ENCODE data around the gene ERP27. TPM values are rescaled to one million over a fixed set of nuclear protein-coding genes. Genes with fewer than 3 reads are reported as not detected.

Gene ERP27
- total RNA-seq, 1 donor from 2014 or later, result 5.4 TPM

DNA sequence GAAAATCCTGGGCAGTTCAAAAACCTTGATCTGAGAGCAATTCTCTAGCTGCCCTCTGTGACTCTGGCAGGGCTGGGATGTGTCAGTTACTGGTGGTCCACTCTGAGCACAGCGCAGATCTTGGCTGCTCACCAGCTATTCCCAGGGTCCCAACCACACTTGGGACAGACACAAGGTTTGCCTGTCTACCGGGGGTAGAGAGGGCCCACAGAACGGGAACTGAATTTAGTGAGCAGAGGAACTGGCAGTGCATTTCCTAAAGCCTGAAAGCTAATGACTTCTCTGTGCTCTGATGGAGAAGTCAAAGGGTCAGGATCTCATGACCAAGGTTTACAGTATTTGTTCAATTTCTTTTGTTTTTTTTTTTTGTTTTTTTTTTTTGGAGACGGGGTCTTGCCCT lies 37.1 kb upstream of the ERP27 start:
- Mint-ChIP-seq H3K4me1 (peaks cover 16% of the 10 kb centered on the region), H3K4me3 (no peak overlapping the region), H3K27me3 (no peaks in the 10 kb centered on the region), H3K27ac (no peak overlapping the region), H3K36me3 (ENCODE audit: low read depth) (no peaks in the 10 kb centered on the region), H3K9me3 (no peaks in the 10 kb centered on the region)
- intact Hi-C loops (cut with micrococcal nuclease), result no loop called here
- DNase-seq, result no peak
- ChIA-PET CTCF (no interaction called here), POLR2A (no interaction called here)
- no peak for TF ChIP-seq CTCF (IDR thresholded peaks at IDR 0.05)
- ATAC-seq (ENCODE audit: low read depth), result no peak

- POLR2A ChIA-PET, result no interaction called here
- Mint-ChIP-seq H3K4me1 (peaks cover 10% of the 10 kb centered on the region), H3K27me3 (no peaks in the 10 kb centered on the region)
Observed at GRCh38 chr12:14974633-14975032, 36.3 kb upstream of the ERP27 start.

DNA sequence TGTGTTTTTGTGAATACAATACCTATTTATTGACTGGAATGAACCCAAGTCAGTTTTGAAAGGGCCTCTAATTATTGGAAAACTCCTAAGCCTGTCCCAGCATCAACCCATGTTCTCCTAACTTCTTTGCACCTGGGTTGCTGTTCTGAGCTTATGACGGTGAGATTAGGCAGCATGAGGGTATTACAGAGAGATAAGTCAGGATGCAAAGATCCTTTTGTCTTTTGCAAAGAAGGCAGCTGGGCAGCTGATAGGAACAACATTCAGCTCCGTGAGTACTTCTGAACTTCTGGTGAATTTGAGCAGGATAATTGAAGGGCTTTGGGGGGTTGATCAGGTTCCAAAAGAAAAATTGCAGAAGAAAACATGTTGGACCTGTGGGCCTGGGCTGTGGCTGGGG lies 34.5 kb upstream of the ERP27 start, which contains the start of gene PDE6H:
Gene PDE6H, plus strand, starts transcription at position 227 of the 400 bp plus-strand sequence. CDS start 4,971 bp downstream, outside the sequence.
- DNase-seq (no peak), ATAC-seq (ENCODE audit: low read depth) (no peak)
- Mint-ChIP-seq H3K27me3 (no peaks in the 10 kb centered on the region), H3K4me1 (peaks cover 2% of the 10 kb centered on the region), H3K4me3 (no peak within 1 kb of the TSS), H3K9me3 (no peaks in the 10 kb centered on the region), H3K36me3 (ENCODE audit: low read depth) (no peaks in the 10 kb centered on the region), H3K27ac (no peak within 1 kb of the TSS)
- ChIA-PET CTCF (no interaction called here), POLR2A (no interaction called here)
- intact Hi-C loops (cut with micrococcal nuclease), result no loop called here
- no peak for TF ChIP-seq CTCF (IDR thresholded peaks at IDR 0.05)

More at GRCh38 chr12:14974633-14975032, 36.3 kb upstream of the ERP27 start:
- H3K9me3 Mint-ChIP-seq, result no peaks in the 10 kb centered on the region
- no peak for TF ChIP-seq CTCF (IDR thresholded peaks at IDR 0.05)
- DNase-seq (no peak), ATAC-seq (ENCODE audit: low read depth) (no peak)
- H3K36me3 Mint-ChIP-seq (ENCODE audit: low read depth), result no peaks in the 10 kb centered on the region
- H3K27ac Mint-ChIP-seq, result no peak overlapping the region
- no peak overlapping the region for H3K4me3 Mint-ChIP-seq
- CTCF ChIA-PET, result no interaction called here
- intact Hi-C loops (cut with micrococcal nuclease), result no loop called here

GRCh38 chr12:14970473-14970872 lies 32.1 kb upstream of the ERP27 start:
- POLR2A ChIA-PET, result no interaction called here
- Mint-ChIP-seq H3K27ac (no peak overlapping the region), H3K4me1 (peaks cover 6% of the 10 kb centered on the region)

DNA sequence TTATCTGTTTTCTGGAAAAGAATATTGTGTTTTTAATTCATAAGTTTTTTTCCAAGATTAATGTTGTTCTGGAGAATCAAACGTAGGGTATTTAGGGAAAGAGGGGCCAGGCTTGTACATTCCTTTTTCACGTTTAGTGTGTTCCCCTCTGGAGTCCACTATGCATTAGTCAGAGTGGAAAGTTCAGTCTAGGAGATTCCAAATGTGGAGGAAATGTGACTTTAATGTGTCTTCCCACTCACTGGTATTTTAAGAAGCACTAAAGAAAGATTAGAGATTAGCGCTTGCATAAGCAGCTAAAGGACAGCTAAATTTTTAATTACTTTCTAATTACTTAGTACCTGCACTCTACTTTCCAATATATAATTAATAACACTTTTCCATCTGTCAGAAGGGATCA lies 30.1 kb upstream of the ERP27 start:
- H3K4me1 Mint-ChIP-seq, result peaks cover 19% of the 10 kb centered on the region
- H3K9me3 Mint-ChIP-seq, result no peaks in the 10 kb centered on the region
- H3K27ac Mint-ChIP-seq, result no peak overlapping the region
- ChIA-PET CTCF (no interaction called here), POLR2A (interaction anchor here (0.6 to 1.2 kb wide), 2 partner anchors 9 to 37 kb away, joined by 3 read pairs; no protein-coding TSS in a partner anchor)
- no peaks in the 10 kb centered on the region for H3K36me3 Mint-ChIP-seq (ENCODE audit: low read depth)
- ATAC-seq (ENCODE audit: low read depth) (no peak), DNase-seq (no peak)
- intact Hi-C loops (cut with micrococcal nuclease), result no loop called here
- no peak for TF ChIP-seq CTCF (IDR thresholded peaks at IDR 0.05)
- no peaks in the 10 kb centered on the region for H3K27me3 Mint-ChIP-seq
- H3K4me3 Mint-ChIP-seq, result no peak overlapping the region

More at GRCh38 chr12:14970473-14970872, 32.1 kb upstream of the ERP27 start:
- no peaks in the 10 kb centered on the region for H3K36me3 Mint-ChIP-seq (ENCODE audit: low read depth)
- DNase-seq, result no peak
- intact Hi-C loops (cut with micrococcal nuclease), result no loop called here
- no peaks in the 10 kb centered on the region for H3K9me3 Mint-ChIP-seq
- H3K27me3 Mint-ChIP-seq, result no peaks in the 10 kb centered on the region
- ATAC-seq (ENCODE audit: low read depth), result no peak
- H3K4me3 Mint-ChIP-seq, result no peak overlapping the region
- CTCF ChIA-PET, result no interaction called here
- no peak for TF ChIP-seq CTCF (IDR thresholded peaks at IDR 0.05)
